Hematopoietic multipotent progenitor cell treated with erythropoietin and hydrocortisone succinate and interleukin-3 and kit ligand, for 4 days (in vitro differentiated cells): Measurements from ENCODE around the gene MIPEP.
"Not testable (repeated sequence)": the region's sequence is repeated elsewhere in the genome, so short reads cannot be mapped to it uniquely, and the experiment has no call there.

Experiments
- DNase-seq: peaks from one replicate; pipeline ENCODE4 v3.0.0-alpha.2; 2015

Gene MIPEP

DNA sequence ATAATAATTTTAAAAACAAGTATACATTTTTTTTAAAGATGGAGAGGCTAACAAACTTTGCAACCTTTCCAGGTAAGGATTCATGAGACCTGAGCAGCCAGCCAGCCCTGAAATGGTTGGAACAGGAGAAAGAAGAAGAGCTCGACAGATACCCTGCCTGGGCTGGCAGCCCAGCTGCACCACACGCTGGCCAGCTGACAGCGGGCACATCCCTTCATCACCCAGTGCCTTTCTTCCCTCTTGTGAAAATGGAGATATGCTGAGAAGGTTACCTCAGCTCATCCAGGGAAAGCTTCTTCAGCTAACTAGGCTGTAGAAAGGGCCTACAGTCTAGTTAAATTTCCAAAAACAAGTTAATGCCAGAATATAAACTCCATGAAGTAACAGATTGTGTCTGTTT, 4.8 kb downstream of the MIPEP start:
- not testable (repeated sequence) for DNase-seq

DNA sequence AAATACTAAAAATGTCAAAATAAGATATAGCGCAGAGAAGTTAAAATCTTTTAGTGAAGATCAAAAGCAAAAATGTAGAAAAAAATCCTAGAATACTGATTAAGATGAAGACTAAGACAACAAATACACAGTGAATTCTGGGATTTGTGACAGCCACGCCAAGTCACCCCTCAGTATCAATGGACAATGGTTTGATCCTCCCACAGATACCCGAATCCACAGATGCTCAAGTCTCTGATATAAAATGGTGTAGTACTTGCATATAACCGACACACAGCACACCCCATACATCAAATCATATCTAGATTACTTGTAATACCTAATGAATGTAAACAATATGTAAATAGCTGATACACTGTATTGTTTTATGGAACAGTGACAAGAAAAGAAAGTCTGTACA, 5.9 kb downstream of the MIPEP start:
- DNase-seq: no peak

DNA sequence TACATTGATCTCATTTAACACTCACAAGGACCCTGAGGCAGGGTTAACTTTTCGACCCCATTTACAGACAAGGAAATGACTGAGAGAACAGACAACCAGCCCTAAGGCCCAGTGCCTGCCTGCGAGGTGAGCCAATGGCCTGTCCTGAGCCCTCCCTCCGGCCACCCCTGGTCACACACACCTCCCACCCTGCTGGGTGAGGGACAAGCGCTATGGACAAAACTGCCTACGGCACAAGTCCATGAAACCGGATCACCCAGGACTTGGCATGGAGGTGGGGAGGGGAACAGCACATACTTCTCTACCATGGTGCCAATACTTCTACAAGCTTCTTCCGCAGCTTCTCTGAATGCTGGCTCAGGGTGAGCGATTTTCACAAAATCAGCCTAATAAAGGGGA, 7.8 kb downstream of the MIPEP start:
- DNase-seq: not testable (repeated sequence)

DNA sequence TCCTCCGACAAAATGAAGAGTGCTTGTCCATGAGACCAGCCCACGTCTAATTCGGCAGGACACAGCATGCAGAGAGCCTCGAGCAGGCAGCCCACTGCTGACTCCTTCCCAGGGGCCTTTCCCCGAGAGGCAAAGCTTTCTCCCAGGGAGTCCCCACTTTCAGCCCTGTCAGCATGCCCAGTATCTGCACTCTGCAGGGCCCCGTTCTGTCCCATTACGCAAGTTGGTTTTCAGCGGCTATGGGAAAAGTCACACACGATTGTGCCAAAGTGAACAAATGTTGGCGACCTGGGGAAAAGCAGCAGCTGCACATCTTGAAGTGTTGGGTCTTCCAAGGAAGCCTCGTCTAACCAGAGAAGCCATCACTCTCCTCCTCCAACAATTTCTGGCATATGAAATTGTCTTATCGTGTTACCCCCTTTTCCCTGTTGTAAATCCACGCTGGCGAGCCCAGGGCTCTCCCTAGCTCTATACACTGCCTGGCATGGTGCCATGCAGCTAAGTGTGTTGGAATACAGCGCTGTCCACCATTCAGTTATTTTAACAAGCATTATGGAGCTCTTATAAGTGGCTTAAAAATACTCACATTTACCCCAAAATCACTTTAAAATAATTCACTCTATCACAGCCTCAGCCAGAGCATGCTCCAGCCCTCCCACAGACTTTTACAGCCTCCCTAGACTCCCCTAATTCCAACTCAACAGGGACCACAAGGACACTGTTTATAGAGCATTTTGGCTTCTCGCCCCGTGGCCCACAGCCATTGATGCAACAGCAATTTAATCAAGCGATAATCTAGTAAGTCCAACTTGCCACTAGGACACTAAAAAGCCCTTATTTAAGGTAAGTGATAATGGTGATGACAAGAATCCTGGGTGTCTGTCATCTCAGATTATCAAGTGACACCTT, 8.5 kb downstream of the MIPEP start:
- not testable (repeated sequence) for DNase-seq

DNA sequence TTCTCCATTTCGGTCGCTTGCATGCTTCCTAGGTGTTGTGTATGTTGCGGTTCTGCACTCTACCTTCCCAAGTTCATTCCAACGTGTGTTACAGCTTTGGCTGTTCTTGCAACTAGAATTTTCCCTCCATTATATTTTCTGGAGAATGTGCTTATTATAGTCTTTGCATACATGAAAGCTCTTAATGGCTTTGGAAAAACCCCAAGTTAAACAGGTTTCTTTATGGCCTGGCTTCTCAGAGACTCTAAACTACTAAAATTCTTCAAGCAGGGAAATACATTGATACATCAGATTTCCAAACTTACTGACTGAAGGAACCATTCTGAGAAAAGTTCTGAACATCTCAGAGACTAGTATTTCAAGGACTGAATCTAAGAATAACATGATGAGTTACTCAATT, 11.9 kb downstream of the MIPEP start:
- DNase-seq: no peak

DNA sequence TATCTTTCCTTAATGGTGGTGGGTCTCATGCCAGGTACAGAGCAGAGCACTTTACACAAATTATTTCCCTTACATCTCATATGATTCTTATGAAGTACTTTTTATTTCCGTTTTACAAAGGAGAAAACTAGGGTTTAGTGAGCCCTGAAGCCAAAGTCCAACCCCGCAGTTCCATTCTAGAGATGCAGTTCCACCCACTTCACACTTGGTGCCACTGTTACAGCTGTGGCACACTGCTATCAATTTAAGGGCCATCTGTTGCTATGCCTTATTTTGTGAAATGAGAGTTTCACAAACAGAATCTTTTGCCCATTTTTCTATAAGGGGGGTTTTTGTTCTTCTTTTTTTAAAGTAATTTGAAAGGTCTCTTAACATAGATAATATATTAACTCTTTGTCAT, 12.9 kb downstream of the MIPEP start:
- DNase-seq: peak; percentile 66

DNA sequence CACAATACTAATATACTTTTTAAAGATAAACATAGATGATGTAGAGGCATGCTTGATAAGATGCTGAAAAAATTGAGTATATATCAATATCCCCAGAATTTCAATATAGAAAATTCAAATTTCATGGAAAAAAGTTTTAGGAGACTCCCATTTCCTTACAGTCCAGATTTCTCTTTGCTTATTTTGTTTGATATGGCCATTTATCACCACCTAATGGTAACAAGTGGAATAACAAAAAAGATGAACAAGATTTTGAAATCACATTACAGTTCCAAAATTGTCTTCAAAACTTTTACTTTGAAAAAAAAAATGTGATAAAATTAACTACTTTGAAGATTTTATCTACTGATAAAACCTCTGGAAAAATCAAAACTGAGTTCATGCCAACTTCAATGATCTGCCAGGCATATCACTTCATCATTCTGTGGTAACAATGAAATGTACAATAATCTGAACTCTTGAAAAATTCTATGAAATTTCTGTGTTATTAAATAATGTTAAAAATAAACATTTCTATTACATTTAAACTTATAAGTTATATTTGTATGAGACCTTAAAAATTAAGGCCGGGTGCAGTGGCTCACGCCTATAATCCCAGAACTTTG, 17.5 kb downstream of the MIPEP start:
- peak; percentile 47 for DNase-seq

DNA sequence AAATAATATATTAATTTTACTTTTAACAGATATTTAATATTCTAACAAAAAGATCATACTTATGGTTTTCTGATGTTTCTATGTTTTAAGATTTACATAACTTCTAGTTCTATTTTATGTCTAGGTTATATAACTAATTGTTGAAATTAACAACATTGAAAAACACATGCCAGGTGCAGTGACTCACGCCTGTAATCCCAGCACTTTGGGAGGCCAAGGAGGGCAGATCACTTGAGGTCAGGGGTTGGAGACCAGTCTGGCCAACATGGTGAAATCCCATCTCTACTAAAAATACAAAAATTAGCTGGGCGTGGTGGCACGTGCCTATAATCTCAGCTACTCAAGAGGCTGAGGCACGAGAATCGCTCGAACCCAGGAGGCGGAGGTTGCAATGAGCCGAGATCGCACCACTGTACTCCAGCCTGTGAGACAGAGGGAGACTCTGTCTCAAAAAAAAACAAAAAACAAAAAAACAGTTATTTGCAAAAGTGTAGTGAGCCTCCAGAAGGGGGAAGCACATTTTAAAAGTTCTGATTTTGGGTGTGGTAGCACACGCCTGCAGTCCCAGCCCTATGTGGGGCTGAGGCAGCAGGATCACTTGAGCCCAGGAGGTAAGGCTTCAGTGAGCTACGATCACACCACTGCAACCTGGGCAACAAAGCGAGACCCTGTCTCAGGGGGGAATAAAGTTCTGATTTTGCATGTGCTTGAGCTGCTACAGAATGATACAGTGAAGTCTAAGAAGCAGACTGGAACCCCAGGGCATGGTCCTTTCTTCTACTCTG, 18.7 kb downstream of the MIPEP start:
- peak; percentile 47 for DNase-seq

DNA sequence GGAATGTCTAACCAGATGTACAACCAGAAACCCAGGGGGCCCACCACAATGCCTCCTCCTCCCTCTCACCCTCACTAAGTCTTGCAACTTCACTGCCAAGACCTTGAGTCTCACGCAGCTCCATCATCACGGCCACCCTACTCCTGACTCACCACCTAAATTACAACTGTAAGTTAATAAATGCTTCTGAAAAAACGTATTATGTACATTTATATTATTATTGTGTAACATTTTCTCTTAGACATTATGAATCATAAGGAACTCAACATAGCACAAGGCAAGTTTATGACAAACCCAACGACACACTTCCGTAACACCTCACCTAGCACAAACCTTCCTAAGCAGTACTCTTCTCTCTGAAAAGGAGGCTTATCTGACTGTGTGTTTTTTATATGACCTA, 20.7 kb downstream of the MIPEP start:
- no peak for DNase-seq

DNA sequence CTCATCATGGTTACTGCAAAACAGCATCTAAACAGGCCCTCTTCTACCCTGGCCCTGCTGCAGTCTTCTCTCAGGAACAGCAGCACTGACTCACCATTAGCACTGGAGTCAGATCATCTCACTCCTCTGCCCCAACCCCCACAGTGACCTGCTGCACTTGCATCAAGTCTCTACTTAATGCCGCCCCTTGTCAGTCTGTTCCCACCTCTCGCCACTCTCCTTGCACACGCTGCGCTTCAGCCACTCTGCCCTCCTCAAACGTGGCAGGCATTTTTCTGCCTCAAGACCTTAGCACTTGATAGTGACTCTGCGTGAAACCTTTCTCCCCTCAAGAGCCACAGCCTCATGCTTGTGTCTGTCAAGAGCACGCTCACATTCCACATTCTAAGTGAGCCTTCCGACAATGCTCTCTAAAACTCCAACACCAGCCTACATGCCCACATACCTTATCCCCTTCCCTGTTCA, 22.1 kb downstream of the MIPEP start:
- peak; percentile 34 for DNase-seq

DNA sequence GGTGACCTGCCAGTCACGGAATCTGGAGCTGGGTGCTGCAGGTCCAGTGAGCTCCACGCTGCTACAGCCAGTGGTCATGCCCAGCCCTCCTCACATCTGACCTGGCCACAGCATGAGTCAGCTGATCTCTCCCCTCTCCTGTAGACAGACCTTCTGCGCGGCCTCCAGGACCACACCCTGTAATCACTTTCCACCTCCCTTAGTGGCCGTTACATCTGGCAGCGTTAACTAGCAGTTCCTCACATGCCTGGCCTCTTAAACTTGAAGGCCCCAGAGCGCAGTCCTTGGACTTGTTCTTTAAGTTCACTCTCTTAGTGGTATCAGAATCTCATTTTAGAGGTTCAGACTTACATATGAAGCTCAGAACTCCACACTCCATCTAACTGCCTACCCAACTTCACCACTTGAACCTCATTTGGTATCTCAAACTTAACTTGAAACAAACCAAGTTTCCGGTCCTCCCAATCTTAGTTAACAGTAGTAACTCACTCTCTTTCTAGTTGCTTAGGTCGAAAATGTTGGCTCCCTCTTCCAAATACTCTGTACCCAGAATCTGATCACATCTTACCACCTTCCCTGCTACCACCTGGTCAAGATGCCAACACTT, 22.7 kb downstream of the MIPEP start:
- peak; percentile 81 for DNase-seq

DNA sequence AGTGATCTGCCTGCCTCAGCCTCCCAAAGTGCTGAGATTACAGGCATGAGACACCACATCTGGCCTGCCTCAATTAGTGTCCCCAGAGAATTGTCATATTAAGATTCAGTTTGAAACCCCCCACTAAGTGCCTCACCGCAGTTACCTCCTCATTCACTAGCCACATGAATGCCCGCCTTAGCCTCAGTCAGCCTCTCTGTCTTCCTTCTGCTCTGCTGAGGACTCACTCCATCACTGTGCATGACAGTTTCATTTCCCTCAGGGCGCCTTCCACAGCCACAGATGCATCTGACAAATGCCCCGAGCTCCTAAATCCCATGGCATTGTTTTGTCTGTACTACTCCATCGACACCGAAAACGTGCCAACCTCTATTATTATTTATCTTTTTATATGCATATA, 23.3 kb downstream of the MIPEP start:
- DNase-seq: no peak

DNA sequence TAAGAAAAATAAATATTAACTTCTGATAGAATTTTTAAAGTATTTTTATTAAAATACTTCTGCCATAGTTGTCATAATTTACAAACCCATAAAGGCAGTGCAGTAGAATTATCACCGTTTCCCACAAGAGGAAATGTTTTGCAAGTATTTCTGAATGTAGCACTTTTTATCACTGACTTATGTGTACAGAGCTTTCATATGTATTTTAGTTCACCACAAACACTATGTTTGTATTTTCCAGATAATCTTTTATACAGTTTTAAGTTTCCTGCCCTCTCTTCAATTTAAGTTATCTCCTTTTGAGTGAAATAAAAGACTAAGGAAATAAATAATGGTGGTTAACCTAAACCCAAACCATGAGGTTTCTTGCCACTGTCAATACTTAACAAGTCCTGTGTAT, 24.2 kb downstream of the MIPEP start:
- DNase-seq: peak; percentile 79

DNA sequence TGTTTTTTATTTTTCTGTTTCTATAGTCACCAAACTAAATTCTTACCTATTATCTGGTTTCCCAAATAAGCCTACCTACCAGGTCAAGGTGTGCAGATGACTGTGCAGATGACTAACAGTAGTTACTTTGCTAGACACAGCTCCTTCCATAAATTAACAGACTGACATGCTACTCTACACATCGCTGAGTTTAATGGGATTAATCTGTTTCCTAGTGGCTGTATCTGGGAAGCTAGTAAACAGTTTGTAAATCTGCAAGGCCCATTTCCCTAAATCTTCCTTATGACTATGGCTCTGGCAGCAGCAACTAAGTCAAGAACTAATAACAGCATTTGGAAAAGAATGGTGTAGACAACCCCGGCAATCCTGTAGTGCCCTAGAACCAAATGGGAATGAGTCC, 27.9 kb downstream of the MIPEP start:
- DNase-seq: no peak

DNA sequence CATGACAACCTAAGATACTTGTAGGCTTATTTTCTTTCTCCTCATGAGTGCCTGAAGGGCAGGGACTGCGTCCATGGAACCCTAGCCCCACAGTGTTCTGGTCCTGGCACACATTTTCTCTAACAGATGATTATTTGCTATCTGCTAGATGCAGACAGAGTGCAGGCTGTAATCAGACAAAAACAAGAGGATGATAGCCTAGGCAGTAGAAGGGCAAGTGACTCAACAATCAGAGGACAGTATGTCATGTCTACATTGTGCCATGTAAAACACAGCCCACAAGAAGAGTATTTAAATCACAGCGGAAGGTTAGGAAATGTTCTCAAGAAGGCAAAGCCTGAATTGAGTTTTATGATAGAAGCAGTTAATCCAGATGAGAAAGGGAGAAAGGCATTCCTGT, 29.3 kb downstream of the MIPEP start:
- DNase-seq: peak; percentile 84

DNA sequence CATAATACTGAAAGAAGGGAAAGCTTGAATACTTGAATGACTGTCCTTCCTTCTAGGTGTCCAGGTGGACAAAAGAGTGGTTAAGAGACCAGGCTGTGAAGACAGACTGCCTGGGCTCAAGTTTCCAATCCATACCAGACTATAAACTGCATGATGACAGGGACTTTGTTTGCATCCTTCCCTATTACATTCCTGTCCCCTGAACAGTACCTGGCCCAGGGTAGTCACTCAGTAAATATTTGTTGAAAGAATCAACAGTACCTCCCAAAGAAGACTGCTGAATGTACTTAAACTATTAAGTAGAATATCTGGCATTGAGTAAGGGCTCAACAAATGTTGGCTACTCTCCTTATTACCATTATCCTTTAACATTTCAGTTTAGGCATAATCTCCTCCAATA, 29.7 kb downstream of the MIPEP start:
- DNase-seq: no peak

DNA sequence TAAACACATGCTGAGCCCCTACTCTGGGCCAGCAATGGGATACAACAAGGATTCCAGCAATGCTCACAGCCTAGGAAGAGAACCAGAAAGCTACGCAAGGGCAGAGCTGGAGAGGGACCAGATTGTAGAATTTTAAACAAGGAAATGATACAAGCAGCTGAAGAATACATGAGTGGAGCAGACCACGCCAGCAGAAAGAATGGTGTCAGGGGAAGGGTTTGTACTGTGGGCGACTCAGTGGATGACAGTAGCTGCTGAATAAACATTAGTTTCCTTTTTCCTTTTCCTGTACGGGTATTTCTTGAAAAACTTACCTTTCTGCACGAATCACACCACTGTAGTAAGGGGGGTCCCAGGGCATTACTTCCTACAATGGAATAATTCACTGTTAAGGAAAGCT, 30.7 kb downstream of the MIPEP start:
- DNase-seq: no peak

DNA sequence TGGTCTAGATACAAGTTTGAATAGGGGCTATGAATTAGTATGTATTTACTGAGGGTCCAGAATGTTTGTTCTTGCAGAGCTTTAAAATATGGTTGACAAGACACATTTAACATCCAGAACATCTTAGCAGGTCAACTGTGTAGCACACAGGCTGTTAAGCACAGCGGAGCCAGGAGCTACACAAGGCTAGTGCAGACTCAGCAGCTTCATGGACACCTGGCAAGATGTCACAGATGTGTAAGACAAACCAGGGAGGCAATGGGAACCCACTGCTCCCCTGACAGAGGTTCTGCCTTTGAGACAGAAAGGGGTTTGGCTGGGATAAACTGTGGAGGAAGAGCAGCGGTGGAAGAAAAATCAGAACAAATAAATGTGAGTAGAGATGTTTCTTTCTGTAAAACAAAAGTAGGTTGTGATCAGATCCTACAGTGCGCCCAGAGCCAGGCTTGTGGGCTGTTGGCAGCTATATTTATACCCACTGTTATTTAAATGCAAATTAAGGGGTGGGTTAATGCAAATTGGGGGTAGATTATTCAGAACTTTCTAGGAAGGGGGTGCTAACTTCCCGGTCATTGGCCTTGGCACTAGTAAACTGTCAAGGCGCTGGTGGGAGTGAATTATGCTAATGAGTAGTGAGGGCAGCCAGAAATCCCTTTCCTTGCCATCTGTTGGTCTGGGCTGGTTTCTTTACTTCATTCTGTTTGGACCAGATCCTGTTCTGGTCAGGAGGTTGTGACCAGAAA, 33.0 kb downstream of the MIPEP start:
- DNase-seq: no peak

DNA sequence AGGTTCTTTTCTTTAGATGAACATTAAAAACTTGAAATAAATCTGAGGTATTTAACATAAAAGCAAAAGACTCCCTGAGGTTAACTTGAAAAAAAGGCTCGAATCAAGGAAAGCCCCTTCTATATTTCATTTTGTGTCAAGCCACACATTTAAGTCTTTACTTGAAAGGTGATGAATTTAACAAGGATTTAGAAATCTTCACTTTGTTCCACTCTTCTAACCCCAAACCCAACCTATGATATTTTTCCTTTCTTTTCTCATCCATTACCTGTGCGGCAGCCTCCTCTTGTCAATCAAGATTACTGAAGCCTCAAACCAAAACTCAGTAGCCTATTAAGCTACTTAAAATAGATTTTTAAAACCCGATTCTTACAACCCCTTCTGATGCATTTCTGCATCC, 33.8 kb downstream of the MIPEP start:
- DNase-seq: no peak

DNA sequence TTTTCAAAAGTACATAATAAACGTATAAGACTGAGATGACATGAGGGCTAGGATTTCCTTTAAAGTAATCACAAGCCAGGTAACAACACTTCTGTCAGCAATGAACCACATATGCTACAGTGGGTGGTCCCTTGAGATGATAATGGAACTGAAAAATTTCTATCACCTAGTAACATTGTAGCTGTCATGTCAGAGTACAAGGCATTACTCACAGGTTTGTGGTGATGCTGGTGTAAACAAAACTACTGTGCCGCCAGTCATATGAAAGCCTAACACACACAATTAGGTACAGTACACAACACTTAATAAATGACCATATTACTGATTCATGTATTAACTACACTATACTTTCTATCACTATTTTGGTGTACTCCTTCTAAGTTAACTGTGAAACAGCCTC, 36.8 kb downstream of the MIPEP start:
- DNase-seq: no peak

DNA sequence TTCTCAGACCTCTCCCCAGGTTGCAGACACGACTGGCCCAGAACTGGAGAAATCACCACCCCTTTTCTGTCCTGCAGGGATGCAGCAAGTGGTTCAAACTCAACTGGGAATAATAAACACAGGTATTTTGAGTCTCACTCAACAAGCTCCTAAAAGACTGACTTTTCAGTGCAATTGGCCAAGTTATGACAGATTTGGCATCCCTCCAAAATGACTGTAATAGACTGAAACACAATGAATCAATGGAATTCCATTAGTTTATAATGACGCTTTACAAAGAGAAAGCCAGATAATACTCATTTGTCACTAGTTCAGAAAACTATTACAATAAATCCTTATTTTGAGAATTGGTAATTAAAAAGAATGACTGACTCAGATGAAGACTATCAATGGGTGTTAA, 38.1 kb downstream of the MIPEP start:
- DNase-seq: no peak

DNA sequence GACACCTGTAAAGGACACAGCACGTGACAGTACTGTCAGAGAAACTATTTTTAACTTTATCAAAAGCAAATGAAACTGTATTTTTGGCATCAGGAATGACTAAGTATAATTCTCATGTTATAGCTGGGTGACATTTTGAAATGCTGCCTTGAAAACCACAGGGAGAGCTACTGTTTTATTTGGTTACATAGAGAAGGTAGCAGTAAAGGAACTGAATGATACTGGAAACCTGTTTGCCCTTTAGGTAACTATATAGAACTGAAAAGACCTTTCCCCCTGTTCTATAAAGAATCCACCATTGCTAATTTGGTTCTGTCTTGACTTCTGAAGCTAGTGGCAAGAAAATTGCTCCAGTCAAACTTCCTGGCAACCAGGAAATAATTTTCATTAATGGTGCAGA, 39.1 kb downstream of the MIPEP start:
- DNase-seq: no peak

DNA sequence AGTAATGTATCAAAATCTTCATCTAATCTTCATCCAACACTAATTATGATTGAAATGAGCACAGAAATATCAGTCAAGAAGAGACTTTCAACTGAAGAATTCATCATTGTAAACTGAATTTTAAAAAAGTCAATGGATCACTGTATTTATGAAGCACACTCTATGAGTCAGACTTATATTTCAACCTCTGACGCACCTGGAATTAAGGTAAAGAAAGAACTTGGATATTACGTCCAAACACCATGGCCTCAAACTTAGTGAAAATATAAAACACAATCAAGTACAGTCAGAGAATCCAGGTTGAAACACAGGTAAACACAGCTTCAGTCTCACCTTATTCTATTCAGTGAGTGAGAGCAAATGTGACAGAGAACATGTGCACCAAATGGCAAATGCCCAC, 39.5 kb downstream of the MIPEP start:
- no peak for DNase-seq
